ENCODE results near the gene RPL41.

DNA sequence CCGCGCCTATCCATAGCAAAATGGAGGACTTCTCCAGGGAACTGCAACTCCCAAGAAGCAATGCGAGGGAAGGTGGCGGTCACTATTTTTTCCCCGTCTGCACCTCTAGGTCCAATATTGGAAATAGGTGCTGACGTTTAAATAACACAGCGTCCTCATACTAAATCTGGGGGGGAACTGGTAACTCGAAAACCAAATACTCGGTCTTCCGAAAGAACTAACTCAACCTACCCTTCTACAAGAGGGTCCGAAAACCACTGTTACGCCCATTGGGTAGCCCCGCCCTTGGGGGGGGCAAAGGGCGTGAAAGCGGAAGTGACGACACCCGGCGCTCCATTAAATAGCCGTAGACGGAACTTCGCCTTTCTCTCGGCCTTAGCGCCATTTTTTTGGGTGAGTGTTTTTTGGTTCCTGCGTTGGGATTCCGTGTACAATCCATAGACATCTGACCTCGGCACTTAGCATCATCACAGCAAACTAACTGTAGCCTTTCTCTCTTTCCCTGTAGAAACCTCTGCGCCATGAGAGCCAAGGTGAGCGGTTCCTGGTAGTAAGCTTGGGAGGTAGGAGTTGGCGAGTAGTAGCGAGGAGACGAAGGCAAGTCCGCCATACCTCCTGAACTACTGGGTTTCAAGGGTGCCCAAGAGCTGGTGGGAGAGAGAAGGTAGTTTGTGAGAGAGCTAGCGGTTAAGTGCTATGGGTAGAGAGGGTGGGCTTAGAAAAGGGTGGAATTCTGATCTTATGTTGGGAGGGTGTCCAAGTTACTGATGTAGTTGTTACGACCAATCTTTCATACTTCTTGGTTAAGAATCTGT is at the start of gene RPL41:
- TF ChIP-seq, protein P1, sequence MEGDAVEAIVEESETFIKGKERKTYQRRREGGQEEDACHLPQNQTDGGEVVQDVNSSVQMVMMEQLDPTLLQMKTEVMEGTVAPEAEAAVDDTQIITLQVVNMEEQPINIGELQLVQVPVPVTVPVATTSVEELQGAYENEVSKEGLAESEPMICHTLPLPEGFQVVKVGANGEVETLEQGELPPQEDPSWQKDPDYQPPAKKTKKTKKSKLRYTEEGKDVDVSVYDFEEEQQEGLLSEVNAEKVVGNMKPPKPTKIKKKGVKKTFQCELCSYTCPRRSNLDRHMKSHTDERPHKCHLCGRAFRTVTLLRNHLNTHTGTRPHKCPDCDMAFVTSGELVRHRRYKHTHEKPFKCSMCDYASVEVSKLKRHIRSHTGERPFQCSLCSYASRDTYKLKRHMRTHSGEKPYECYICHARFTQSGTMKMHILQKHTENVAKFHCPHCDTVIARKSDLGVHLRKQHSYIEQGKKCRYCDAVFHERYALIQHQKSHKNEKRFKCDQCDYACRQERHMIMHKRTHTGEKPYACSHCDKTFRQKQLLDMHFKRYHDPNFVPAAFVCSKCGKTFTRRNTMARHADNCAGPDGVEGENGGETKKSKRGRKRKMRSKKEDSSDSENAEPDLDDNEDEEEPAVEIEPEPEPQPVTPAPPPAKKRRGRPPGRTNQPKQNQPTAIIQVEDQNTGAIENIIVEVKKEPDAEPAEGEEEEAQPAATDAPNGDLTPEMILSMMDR (conservative IDR thresholded peaks at IDR 0.05; ENCODE audit: low read depth, low read length): no peak
- no peak for TF ChIP-seq EZH2 (IDR thresholded peaks at IDR 0.05; ENCODE audit: borderline replicate concordance, low read depth, low read length, poor library complexity, severe bottlenecking)
